Measurements from ENCODE around the gene SUGP2. TPM values are rescaled to one million over a fixed set of nuclear protein-coding genes. Genes with fewer than 3 reads are reported as not detected.

SUGP2 gene
- total and polyA plus RNA-seq, 12 donors = 22.0 to 291 (median 53.2) TPM

DNA sequence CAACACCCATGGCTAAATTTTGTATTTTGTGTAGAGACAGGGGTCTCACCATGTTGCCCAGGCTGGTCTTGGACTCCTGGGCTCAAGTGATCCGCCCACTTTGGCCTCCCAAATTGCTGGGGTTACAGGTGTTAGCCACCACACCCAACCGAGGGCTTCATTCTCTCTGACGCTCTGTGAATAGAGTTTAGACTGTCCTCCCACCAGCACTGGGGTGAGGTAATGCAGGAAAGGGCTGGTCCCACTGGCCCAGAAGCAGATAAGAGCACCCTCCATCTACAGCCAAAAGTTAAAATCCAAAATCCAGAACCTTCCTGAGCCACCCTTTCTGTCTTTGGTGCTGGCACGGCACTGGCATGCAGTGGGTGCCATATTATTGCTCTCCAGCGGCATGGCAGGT is 60.5 kb downstream of the SUGP2 start:
- no peaks in the 10 kb centered on the region for H3K36me3 ChIP-seq (replicated peaks in 1 of 2)
- H3K9me3 ChIP-seq (replicated peaks in 1 of 3) = no peaks in the 10 kb centered on the region
- peaks cover 10 to 35% of the 10 kb centered on the region in 2 donors for H3K4me1 ChIP-seq (replicated peaks in 1 of 2)
- H3K27ac ChIP-seq = peak overlapping the region in 3 of 5 donors; percentile 19 to 68 (median 60)
- intact Hi-C loops (cut with DNase I) = no loop called here
- 77 to 93% (median 81%) methylated on average over 3 to 5 of the region's 5 CpGs for WGBS, 4 donors
- no peak overlapping the region for H3K4me3 ChIP-seq
- TF ChIP-seq CTCF (IDR thresholded peaks at IDR 0.05) (no peak), POLR2A (IDR thresholded peaks at IDR 0.05) (no peak)
- no peaks in the 10 kb centered on the region for H3K27me3 ChIP-seq
- DNase-seq = no peak

- Histone ChIP-seq H3K36me3 (replicated peaks in 1 of 2) (no peaks in the 10 kb centered on the region), H3K27me3 (no peaks in the 10 kb centered on the region), H3K4me3 (peak overlapping the region in 1 of 4 donors; percentile 12), H3K4me1 (replicated peaks in 1 of 2) (peaks cover 10 to 35% of the 10 kb centered on the region in 2 donors), H3K27ac (peak overlapping the region in 3 of 5 donors; percentile 19 to 68 (median 60)), H3K9me3 (replicated peaks in 1 of 3) (no peaks in the 10 kb centered on the region)
- intact Hi-C loops (cut with DNase I) = no loop called here
- DNase-seq = peak in 2 of 7 donors; percentile 17 to 27
- 38 to 43% (median 40%) methylated on average over 10 to 12 of the region's 12 CpGs for WGBS, 4 donors
- TF ChIP-seq CTCF (IDR thresholded peaks at IDR 0.05) (no peak), POLR2A (IDR thresholded peaks at IDR 0.05) (no peak)
These were observed 61.0 kb downstream of the SUGP2 start for GRCh38 chr19:18972301-18972811.

DNA sequence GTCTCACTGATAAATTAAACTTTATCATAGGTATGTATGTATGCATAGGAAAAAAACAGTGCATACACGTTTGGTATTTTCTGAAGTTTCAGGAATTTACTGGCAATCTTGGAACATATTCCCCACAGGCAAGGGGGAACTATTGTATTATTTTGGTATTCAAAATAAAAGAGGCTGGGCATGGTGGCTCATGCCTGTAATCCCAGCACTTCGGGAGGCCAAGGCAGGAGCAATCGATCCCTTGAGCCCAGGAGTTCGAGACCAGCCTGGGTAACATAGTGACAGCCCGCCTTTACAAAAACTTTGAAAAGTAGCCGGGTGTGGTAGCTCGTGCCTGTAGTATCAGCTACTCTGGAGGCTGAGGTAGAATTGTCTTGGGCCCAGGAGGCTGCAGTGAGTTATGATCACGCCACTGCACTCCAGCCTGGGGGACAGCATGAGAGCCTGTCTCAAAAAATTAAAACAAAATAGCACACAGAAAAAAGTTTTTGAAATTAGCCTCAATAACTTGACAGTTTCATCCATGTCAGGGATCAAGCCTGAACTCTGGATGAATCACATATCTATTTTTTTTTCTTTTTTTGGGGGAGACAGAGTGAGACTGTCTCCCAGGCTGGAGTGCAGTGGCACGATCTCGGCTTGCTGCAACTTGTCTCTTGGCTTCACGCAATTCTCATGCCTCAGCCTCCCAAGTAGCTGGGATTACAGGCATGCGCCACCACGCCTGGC is 63.2 kb downstream of the SUGP2 start:
- DNase-seq = no peak
- no peaks in the 10 kb centered on the region for H3K27me3 ChIP-seq
- WGBS, 4 donors = 80 to 82% (median 81%) methylated on average over 13 of the region's 13 CpGs

More for the DNA sequence above, 63.2 kb downstream of the SUGP2 start:
- intact Hi-C loops (cut with DNase I) = no loop called here
- H3K9me3 ChIP-seq (replicated peaks in 1 of 3) = no peaks in the 10 kb centered on the region
- peak overlapping the region in 3 of 5 donors; percentile 54 to 76 (median 73) for H3K27ac ChIP-seq
- no peak overlapping the region for H3K4me3 ChIP-seq
- H3K4me1 ChIP-seq (replicated peaks in 1 of 2) = peaks cover 10 to 35% of the 10 kb centered on the region in 2 donors
- no peaks in the 10 kb centered on the region for H3K36me3 ChIP-seq (replicated peaks in 1 of 2)
- no peak for TF ChIP-seq POLR2A (IDR thresholded peaks at IDR 0.05)
- no peak for TF ChIP-seq CTCF (IDR thresholded peaks at IDR 0.05)

Data from adrenal gland (tissue), 12 donors.